ENCODE data around the gene PARD6G. TPM values are rescaled to one million over a fixed set of nuclear protein-coding genes. Genes with fewer than 3 reads are reported as not detected.

PARD6G gene
- total RNA-seq, 1 donor from 2014 or later = 6.5 TPM

GRCh38 chr18:80129672-80130367, 117.5 kb downstream of the PARD6G start:
- no peak for TF ChIP-seq CTCF (IDR thresholded peaks at IDR 0.05)
- intact Hi-C loops (cut with DNase I) = no loop called here
- Histone ChIP-seq H3K4me3 (no peak overlapping the region), H3K9me3 (no peaks in the 10 kb centered on the region), H3K27me3 (no peaks in the 10 kb centered on the region), H3K36me3 (peaks cover 14% of the 10 kb centered on the region), H3K27ac (no peak overlapping the region), H3K4me1 (no peaks in the 10 kb centered on the region)
- no peak for ATAC-seq
- DNase-seq = no peak

GRCh38 chr18:80127635-80128034, 119.7 kb downstream of the PARD6G start:
- Histone ChIP-seq H3K4me1 (no peaks in the 10 kb centered on the region), H3K9me3 (no peaks in the 10 kb centered on the region), H3K4me3 (no peak overlapping the region), H3K27me3 (no peaks in the 10 kb centered on the region), H3K36me3 (no peaks in the 10 kb centered on the region), H3K27ac (no peak overlapping the region)
- no peak for TF ChIP-seq CTCF (IDR thresholded peaks at IDR 0.05)
- DNase-seq (no peak), ATAC-seq (no peak)
- intact Hi-C loops (cut with DNase I) = no loop called here

GRCh38 chr18:80126797-80127196, 120.5 kb downstream of the PARD6G start:
- no peaks in the 10 kb centered on the region for H3K9me3 ChIP-seq
- no peak for TF ChIP-seq CTCF (IDR thresholded peaks at IDR 0.05)
- H3K27ac ChIP-seq = no peak overlapping the region
- no peaks in the 10 kb centered on the region for H3K36me3 ChIP-seq
- ATAC-seq (no peak), DNase-seq (no peak)
- H3K4me1 ChIP-seq = no peaks in the 10 kb centered on the region
- H3K27me3 ChIP-seq = no peaks in the 10 kb centered on the region
- no peak overlapping the region for H3K4me3 ChIP-seq
- intact Hi-C loops (cut with DNase I) = no loop called here

- no peak for TF ChIP-seq CTCF (IDR thresholded peaks at IDR 0.05)
These were observed 123.2 kb downstream of the PARD6G start for GRCh38 chr18:80124131-80124530.

GRCh38 chr18:80120932-80121331, 126.4 kb downstream of the PARD6G start:
- Histone ChIP-seq H3K4me1 (no peaks in the 10 kb centered on the region), H3K36me3 (peaks cover 21% of the 10 kb centered on the region), H3K9me3 (no peaks in the 10 kb centered on the region), H3K27me3 (no peaks in the 10 kb centered on the region), H3K4me3 (no peak overlapping the region), H3K27ac (no peak overlapping the region)
- no peak for TF ChIP-seq CTCF (IDR thresholded peaks at IDR 0.05)
- intact Hi-C loops (cut with DNase I) = no loop called here
- DNase-seq (no peak), ATAC-seq (no peak)

More at GRCh38 chr18:80124131-80124530, 123.2 kb downstream of the PARD6G start:
- H3K27me3 ChIP-seq = no peaks in the 10 kb centered on the region
- intact Hi-C loops (cut with DNase I) = no loop called here
- DNase-seq = no peak
- no peak for ATAC-seq
- no peaks in the 10 kb centered on the region for H3K9me3 ChIP-seq
- no peak overlapping the region for H3K27ac ChIP-seq
- peaks cover 5% of the 10 kb centered on the region for H3K36me3 ChIP-seq
- H3K4me1 ChIP-seq = no peaks in the 10 kb centered on the region
- H3K4me3 ChIP-seq = no peak overlapping the region

- no peak for TF ChIP-seq CTCF (IDR thresholded peaks at IDR 0.05)
- ATAC-seq (no peak), DNase-seq (no peak)
- no peaks in the 10 kb centered on the region for H3K27me3 ChIP-seq
- intact Hi-C loops (cut with DNase I) = no loop called here
- H3K4me3 ChIP-seq = no peak overlapping the region
- H3K4me1 ChIP-seq = no peaks in the 10 kb centered on the region
- peaks cover 21% of the 10 kb centered on the region for H3K36me3 ChIP-seq
- no peaks in the 10 kb centered on the region for H3K9me3 ChIP-seq
- H3K27ac ChIP-seq = no peak overlapping the region
These were observed 128.2 kb downstream of the PARD6G start for GRCh38 chr18:80119111-80119510.

Data from upper lobe of right lung (tissue), 1 donor.